ENCODE results near the gene STARD3NL. TPM values are rescaled to one million over a fixed set of nuclear protein-coding genes. Genes with fewer than 3 reads are reported as not detected.
"Not testable (repeated sequence)": the region's sequence is repeated elsewhere in the genome, so short reads cannot be mapped to it uniquely, and the experiment has no call there.

Gene STARD3NL
- total and polyA plus RNA-seq, 2 experiments from 2014 or later: 65.1 to 84.8 TPM

DNA sequence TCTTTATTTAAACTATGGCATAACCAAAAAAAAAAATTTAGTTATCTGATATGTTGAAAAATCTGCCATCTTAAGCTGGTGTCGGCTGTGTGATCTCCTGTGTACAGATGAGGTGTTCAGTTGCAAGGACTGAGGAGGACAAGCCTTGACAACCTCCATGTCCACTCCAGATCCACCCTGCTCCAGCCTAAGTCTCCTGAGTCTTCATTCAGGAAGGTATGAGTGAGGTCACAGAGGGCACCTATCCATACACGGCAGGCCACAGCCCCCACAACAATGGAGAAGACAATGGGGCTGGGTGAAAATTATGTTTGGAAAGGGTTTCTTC, 79.3 kb downstream of the STARD3NL start:
- DNase-seq (ENCODE audit: low spot score): no peak
- Histone ChIP-seq H3K4me3 (no peak overlapping the region), H3K79me2 (no peaks in the 10 kb centered on the region), H3K9me3 (ENCODE audit: low read depth) (no peaks in the 10 kb centered on the region), H3K4me1 (ENCODE audit: insufficient read depth) (no peaks in the 10 kb centered on the region), H3K36me3 (replicated peaks; ENCODE audit: insufficient read depth, low read depth) (no peaks in the 10 kb centered on the region), H3K27ac (no peak overlapping the region), H2AFZ (no peak overlapping the region), H4K20me1 (ENCODE audit: insufficient read depth, poor library complexity, severe bottlenecking) (no peaks in the 10 kb centered on the region), H3K9me2 (replicated peaks; ENCODE audit: insufficient read depth) (no peaks in the 10 kb centered on the region), H3K27me3 (no peaks in the 10 kb centered on the region), H3K4me2 (no peak overlapping the region)
- WGBS (ENCODE audit: low lambda C conversion rate, missing lambda C conversion rate): 90% methylated on average over 2 of the region's 2 CpGs
- TF ChIP-seq, protein P1, sequence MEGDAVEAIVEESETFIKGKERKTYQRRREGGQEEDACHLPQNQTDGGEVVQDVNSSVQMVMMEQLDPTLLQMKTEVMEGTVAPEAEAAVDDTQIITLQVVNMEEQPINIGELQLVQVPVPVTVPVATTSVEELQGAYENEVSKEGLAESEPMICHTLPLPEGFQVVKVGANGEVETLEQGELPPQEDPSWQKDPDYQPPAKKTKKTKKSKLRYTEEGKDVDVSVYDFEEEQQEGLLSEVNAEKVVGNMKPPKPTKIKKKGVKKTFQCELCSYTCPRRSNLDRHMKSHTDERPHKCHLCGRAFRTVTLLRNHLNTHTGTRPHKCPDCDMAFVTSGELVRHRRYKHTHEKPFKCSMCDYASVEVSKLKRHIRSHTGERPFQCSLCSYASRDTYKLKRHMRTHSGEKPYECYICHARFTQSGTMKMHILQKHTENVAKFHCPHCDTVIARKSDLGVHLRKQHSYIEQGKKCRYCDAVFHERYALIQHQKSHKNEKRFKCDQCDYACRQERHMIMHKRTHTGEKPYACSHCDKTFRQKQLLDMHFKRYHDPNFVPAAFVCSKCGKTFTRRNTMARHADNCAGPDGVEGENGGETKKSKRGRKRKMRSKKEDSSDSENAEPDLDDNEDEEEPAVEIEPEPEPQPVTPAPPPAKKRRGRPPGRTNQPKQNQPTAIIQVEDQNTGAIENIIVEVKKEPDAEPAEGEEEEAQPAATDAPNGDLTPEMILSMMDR (IDR thresholded peaks at IDR 0.05; ENCODE audit: poor library complexity): no peak
- TF ChIP-seq EZH2 (IDR thresholded peaks at IDR 0.05; ENCODE audit: borderline replicate concordance): no peak
- TF ChIP-seq EZH2phosphoT487 (IDR thresholded peaks at IDR 0.05; ENCODE audit: low read depth, severe bottlenecking, unreplicated experiment): no peak

DNA sequence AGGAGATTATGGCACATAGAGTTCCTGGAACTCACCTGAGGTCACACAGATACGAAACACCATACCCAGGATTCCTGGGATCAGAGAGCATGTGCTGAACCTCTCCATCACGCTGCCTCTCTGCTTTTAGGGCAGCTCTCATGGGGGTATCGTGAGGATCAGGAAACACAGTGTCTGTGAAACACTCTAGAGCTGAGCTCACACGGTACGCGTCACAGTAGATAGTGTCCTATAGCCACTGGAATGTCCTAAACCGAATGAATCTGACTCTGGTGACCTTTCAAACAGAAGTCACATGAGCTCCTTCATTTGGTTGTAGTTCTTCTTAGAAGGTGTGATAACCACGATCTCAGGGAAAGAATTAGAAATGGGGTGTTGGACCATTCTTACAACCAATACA, 81.1 kb downstream of the STARD3NL start:
- not testable (repeated sequence) for H2AFZ ChIP-seq; DNase-seq (ENCODE audit: low spot score); H3K9me2 ChIP-seq (replicated peaks; ENCODE audit: insufficient read depth); H4K20me1 ChIP-seq (ENCODE audit: insufficient read depth, poor library complexity, severe bottlenecking); H3K36me3 ChIP-seq (replicated peaks; ENCODE audit: insufficient read depth, low read depth); H3K27ac ChIP-seq; H3K27me3 ChIP-seq; H3K4me2 ChIP-seq; H3K79me2 ChIP-seq; H3K4me3 ChIP-seq; H3K9me3 ChIP-seq (ENCODE audit: low read depth); H3K4me1 ChIP-seq (ENCODE audit: insufficient read depth)
- WGBS (ENCODE audit: low lambda C conversion rate, missing lambda C conversion rate): 92% methylated on average over 8 of the region's 8 CpGs

DNA sequence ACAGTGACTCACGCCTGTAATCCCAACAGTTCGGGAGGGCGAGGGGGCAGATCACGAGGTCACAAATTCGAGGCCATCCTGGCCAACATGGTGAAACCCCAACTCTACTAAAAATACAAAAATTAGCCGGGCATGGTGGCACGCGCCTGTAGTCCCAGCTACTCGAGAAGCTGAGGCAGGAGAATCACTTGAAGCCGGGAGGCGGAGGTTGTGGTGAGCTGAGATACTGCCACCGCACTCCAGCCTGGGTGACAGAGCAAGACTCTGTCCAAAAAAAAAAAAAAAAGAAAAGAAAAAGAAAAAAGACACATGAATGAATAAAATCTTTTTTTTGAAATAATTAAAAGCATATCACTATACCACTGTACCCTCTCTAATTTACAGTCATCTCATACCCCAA, 83.6 kb downstream of the STARD3NL start:
- not testable (repeated sequence) for H3K27ac ChIP-seq; H3K27me3 ChIP-seq; H3K9me2 ChIP-seq (replicated peaks; ENCODE audit: insufficient read depth); H2AFZ ChIP-seq; H3K36me3 ChIP-seq (replicated peaks; ENCODE audit: insufficient read depth, low read depth); H3K4me3 ChIP-seq; H3K4me1 ChIP-seq (ENCODE audit: insufficient read depth); H4K20me1 ChIP-seq (ENCODE audit: insufficient read depth, poor library complexity, severe bottlenecking); DNase-seq (ENCODE audit: low spot score); H3K9me3 ChIP-seq (ENCODE audit: low read depth); H3K4me2 ChIP-seq; H3K79me2 ChIP-seq
- 90% methylated on average over 12 of the region's 12 CpGs for WGBS (ENCODE audit: low lambda C conversion rate, missing lambda C conversion rate)

DNA sequence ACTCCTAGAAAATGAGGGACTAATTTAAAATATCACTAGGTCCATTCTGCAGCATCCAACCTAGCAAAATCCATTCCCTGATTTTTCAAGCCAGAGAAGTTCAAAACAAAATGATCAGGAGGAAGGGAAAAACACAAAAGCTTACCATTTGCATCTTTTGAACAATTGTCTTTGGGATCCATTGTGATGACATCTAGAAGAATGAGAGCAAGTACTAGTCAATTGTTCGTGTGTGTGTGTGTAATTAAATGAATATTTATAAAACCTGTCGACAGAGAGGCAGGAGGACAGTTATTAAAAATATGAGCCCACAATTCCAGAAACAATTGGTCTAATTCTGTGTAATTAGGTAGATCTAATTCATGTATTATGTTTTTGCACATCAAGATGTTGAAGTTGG, 84.0 kb downstream of the STARD3NL start:
- H2AFZ ChIP-seq; H3K4me1 ChIP-seq (ENCODE audit: insufficient read depth); H4K20me1 ChIP-seq (ENCODE audit: insufficient read depth, poor library complexity, severe bottlenecking); H3K4me2 ChIP-seq; H3K9me2 ChIP-seq (replicated peaks; ENCODE audit: insufficient read depth); H3K79me2 ChIP-seq; DNase-seq (ENCODE audit: low spot score); H3K4me3 ChIP-seq; H3K27ac ChIP-seq; H3K27me3 ChIP-seq; H3K36me3 ChIP-seq (replicated peaks; ENCODE audit: insufficient read depth, low read depth); H3K9me3 ChIP-seq (ENCODE audit: low read depth): not testable (repeated sequence)
- WGBS (ENCODE audit: low lambda C conversion rate, missing lambda C conversion rate): 81% methylated on average over 2 of the region's 2 CpGs

DNA sequence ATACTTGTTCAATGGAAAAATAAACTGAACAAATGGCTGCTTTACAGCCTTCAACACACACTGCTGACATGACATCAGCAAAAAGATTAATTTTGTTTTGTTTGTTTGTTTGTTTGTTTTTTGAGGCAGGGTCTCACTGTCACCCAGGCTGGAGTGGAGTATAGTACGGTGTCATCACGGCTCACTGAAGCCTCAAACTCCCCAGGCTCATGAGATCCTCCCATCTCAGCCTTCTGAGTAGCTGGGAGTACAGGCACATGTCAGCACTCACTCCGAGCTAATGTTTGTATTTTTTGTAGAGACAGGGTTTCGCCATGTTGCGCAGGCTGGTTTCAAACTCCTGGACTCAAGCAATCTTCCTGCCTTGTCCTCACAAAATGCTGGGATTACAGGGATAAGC, 84.5 kb downstream of the STARD3NL start:
- Histone ChIP-seq H3K79me2 (no peaks in the 10 kb centered on the region), H3K27me3 (no peaks in the 10 kb centered on the region), H3K9me3 (ENCODE audit: low read depth) (no peaks in the 10 kb centered on the region), H3K4me3 (no peak overlapping the region), H3K9me2 (replicated peaks; ENCODE audit: insufficient read depth) (no peaks in the 10 kb centered on the region), H3K4me2 (no peak overlapping the region), H2AFZ (no peak overlapping the region), H3K4me1 (ENCODE audit: insufficient read depth) (no peaks in the 10 kb centered on the region), H4K20me1 (ENCODE audit: insufficient read depth, poor library complexity, severe bottlenecking) (no peaks in the 10 kb centered on the region), H3K36me3 (replicated peaks; ENCODE audit: insufficient read depth, low read depth) (no peaks in the 10 kb centered on the region), H3K27ac (no peak overlapping the region)
- no peak for DNase-seq (ENCODE audit: low spot score)
- TF ChIP-seq EZH2phosphoT487 (IDR thresholded peaks at IDR 0.05; ENCODE audit: low read depth, severe bottlenecking, unreplicated experiment) (no peak), EZH2 (IDR thresholded peaks at IDR 0.05; ENCODE audit: borderline replicate concordance) (no peak)
- TF ChIP-seq, protein P1 (IDR thresholded peaks at IDR 0.05; ENCODE audit: poor library complexity): no peak
- 88% methylated on average over 5 of the region's 5 CpGs for WGBS (ENCODE audit: low lambda C conversion rate, missing lambda C conversion rate)

DNA sequence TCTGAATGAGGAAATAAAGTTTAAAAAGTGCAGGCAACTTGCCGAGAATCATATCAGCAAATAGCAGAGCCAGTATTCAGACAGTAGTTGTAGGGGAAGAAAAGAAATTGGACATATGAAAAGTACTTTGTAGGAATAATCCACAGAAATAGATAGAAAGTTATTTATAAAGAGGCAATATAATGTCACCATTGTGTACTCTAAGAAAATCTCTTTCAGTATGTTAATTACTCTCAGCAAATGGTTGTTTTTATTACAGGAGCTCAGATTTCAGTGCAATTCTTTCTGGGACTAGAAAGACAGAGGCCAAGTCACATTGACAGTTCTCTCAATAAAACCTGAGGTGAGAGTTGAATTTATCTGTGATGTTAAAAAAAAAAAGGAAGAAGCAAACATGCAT, 85.2 kb downstream of the STARD3NL start:
- not testable (repeated sequence) for H3K27ac ChIP-seq; H3K9me2 ChIP-seq (replicated peaks; ENCODE audit: insufficient read depth); H3K4me1 ChIP-seq (ENCODE audit: insufficient read depth); H3K27me3 ChIP-seq; H3K9me3 ChIP-seq (ENCODE audit: low read depth); H4K20me1 ChIP-seq (ENCODE audit: insufficient read depth, poor library complexity, severe bottlenecking); H2AFZ ChIP-seq; H3K4me3 ChIP-seq; H3K4me2 ChIP-seq; H3K36me3 ChIP-seq (replicated peaks; ENCODE audit: insufficient read depth, low read depth); DNase-seq (ENCODE audit: low spot score); H3K79me2 ChIP-seq
- 57% methylated on average over 1 of the region's 1 CpG for WGBS (ENCODE audit: low lambda C conversion rate, missing lambda C conversion rate)

DNA sequence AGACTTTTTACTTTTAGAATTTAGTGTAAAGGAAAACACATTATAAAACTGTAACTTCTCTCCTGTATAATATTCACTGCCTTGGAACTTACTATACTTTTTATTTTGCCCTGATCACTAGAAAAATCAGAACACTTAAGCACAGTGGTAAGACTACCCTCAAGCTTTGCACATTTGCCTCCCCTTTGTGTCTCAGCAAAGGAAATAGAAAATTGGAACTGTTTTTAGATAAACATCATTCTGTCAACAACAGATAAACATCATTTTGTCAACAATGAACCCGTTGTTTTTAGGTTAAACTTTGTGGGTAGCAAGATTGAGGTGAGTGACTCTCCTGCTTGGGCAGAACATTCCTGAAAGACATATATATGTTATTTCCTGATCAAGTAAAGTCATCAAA, 86.6 kb downstream of the STARD3NL start:
- not testable (repeated sequence) for H3K79me2 ChIP-seq; H3K9me3 ChIP-seq (ENCODE audit: low read depth); H3K4me2 ChIP-seq; H3K27ac ChIP-seq; H2AFZ ChIP-seq; H3K9me2 ChIP-seq (replicated peaks; ENCODE audit: insufficient read depth); H3K36me3 ChIP-seq (replicated peaks; ENCODE audit: insufficient read depth, low read depth); H4K20me1 ChIP-seq (ENCODE audit: insufficient read depth, poor library complexity, severe bottlenecking); H3K4me3 ChIP-seq; H3K4me1 ChIP-seq (ENCODE audit: insufficient read depth); H3K27me3 ChIP-seq; DNase-seq (ENCODE audit: low spot score)
- WGBS (ENCODE audit: low lambda C conversion rate, missing lambda C conversion rate): 19% methylated on average over 1 of the region's 1 CpG

Measured in hepatocyte (in vitro differentiated cells).